HG03565 (cell line): ENCODE data around the gene AGPAT3.
"Not testable (repeated sequence)": the region's sequence is repeated elsewhere in the genome, so short reads cannot be mapped to it uniquely, and the experiment has no call there.

ENCODE experiments used
- ATAC-seq: cut with Tn5 transposase; IDR thresholded peaks from one replicate; pipeline ENCODE4 v1.9.1; 2021; ENCODE audit warnings: mild to moderate bottlenecking, moderate library complexity; ENCODE audit not compliant: unreplicated experiment

The AGPAT3 gene

GRCh38 chr21:43881935-43882334 lies 16.9 kb downstream of the AGPAT3 start:
- no peak for ATAC-seq

GRCh38 chr21:43882952-43883545 lies 18.0 kb downstream of the AGPAT3 start:
- no peak for ATAC-seq

GRCh38 chr21:43884012-43884860 lies 19.2 kb downstream of the AGPAT3 start:
- no peak for ATAC-seq

- no peak for ATAC-seq
Measured at GRCh38 chr21:43884861-43885417, 19.9 kb downstream of the AGPAT3 start.

DNA sequence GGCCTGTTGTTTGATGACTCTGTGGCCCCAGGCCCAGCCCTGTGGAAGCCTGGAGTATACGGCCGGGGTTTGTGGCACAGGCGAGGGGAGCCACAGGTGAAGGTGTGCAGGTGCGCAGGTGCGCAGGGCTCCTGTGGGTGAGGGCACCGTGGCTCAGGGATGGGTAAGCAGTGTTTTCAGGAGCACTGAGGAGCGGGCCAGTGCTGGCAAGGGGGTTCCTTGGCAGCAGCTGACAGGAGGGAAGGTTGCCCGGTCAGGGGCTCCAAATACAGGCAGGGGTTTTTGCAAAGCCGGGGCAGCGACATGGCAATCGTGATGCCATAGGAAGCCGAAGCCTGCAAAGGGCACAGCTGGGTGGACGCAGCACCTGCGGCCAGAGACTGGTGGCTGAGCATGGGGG lies 20.7 kb downstream of the AGPAT3 start:
- no peak for ATAC-seq

GRCh38 chr21:43886565-43886964 lies 21.5 kb downstream of the AGPAT3 start:
- ATAC-seq = no peak

GRCh38 chr21:43889069-43889468 lies 24.0 kb downstream of the AGPAT3 start:
- no peak for ATAC-seq

DNA sequence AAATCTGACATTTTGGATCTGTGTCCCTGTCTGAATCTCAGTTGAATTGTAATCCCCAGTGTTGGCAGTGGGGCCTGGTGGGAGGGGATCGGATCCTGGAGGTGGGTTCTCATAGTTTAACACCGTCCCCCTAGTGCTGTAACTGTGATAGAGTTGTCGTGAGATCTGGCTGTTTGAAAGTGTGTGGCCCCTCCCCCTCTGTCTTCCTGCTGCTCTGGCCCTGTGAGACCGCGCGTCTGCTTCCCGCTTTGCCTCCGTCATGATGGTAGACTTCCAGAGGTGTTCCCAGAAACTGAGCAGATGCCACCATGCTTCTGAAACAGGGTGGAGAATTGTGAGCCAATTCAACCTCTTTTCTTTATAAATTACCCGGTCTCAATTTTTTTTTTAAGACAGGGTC lies 25.0 kb downstream of the AGPAT3 start:
- no peak for ATAC-seq

- ATAC-seq = no peak
Measured at GRCh38 chr21:43892334-43892733, 27.3 kb downstream of the AGPAT3 start.

GRCh38 chr21:43892984-43893535 lies 28.0 kb downstream of the AGPAT3 start:
- peak; percentile 22 for ATAC-seq

- ATAC-seq = peak; percentile 70
Measured at GRCh38 chr21:43893536-43894205, 28.6 kb downstream of the AGPAT3 start.

- no peak for ATAC-seq
Measured at GRCh38 chr21:43894206-43894577, 29.2 kb downstream of the AGPAT3 start.

DNA sequence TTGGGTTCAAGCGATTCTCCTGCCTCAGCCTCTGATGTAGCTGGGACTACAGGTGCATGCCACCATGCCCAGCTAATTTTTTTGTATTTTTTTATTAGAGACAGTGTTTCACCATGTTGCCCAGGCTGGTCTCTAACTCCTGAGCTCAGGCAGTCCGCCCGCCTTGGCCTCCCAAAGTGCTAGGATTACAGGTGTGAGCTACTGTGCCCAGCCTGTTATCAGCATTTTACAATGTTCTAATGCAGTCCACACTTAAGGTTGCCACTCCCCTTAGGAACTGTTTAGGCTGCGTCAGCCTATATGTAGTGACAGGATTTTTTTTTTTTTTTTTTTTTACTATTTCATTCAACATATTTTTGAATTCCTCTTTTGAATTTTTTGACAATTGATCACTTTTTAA lies 30.2 kb downstream of the AGPAT3 start:
- no peak for ATAC-seq

- not testable (repeated sequence) for ATAC-seq
Measured at GRCh38 chr21:43896696-43897299, 31.8 kb downstream of the AGPAT3 start.

GRCh38 chr21:43899307-43900077 lies 34.5 kb downstream of the AGPAT3 start:
- no peak for ATAC-seq

GRCh38 chr21:43900078-43900385 lies 35.0 kb downstream of the AGPAT3 start:
- no peak for ATAC-seq

DNA sequence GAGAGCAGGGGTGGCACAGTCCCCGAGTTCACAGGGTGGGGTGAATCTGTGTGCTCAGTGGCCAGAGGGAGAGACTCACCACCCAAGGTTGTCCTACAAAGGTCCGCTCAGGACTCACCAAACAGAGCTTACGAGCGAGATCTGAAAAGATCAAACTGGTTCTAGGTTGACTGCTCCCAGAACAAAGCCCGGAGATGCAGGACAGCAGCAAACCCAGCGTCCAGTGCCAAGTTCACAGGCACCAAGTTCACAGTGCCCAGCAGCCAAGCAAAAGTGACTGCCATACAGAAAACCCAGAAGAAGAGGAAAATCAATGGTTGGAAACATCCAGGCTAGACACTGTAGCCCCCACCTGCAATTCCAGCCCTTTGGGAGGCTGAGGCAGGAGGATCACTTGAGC lies 35.7 kb downstream of the AGPAT3 start:
- ATAC-seq = no peak

DNA sequence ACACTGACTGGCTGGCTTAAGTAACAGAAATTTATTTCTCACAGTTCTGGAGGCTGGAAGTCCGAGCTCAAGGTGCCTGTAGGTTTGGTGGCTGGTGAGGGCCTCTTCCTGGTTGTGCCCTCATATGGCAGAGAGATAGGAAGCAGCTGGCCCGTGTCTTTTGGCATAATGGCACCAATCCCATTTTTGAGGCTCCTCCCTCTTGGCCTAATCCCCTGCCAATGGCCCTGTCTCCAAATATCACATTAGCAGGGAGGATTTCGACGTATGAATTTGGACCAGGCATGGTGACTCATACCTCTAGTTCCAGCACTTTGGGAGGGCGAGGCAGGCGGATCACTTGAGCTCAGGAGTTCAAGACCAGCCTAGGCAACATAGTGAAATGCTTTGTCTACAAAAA lies 37.4 kb downstream of the AGPAT3 start:
- ATAC-seq = no peak

GRCh38 chr21:43903451-43904091 lies 38.5 kb downstream of the AGPAT3 start:
- ATAC-seq = no peak

DNA sequence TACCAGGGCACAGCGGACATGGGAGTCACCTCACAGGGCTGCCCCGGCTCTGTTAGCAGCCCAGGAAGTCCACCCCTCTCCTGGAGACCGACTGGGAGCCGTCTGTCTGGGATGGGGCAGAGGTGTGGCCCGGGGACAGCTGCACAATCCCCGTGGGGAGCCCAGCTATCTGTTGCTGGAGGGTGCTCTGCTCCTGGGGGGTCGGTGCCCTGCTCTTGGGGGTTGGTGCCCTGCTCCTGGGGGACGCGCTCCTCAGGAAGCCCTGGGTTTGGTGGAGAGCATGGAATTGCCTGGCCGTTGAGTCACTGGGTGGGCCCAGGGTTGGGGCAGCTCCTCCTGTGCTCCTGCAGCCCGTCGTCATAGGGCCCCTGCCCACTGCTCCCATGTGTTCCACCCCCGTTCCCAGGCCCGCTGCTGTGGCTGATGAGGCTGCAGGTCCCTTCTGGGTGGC lies 39.3 kb downstream of the AGPAT3 start:
- ATAC-seq = no peak
